Sigmoid colon (tissue), 7 donors: ENCODE results near the gene ZNF407. TPM values are rescaled to one million over a fixed set of nuclear protein-coding genes. Genes with fewer than 3 reads are reported as not detected.

Source experiments
- DNase-seq: peaks from one replicate; pipeline ENCODE4 v3.0.0-alpha.2; 2019
- H3K27ac ChIP-seq, 4 donors: fragments of 200-600 bp; sonication (generic); one replicate each; pipeline ENCODE4 v1.5.1; 2016 to 2019; ENCODE audit warnings: mild to moderate bottlenecking in 1 of 4
- H3K27me3 ChIP-seq, 3 donors: fragments of 200-600 bp; sonication (generic); one replicate each; pipeline ENCODE4 v1.5.1; 2019; ENCODE audit warnings: mild to moderate bottlenecking in 1 of 3
- H3K36me3 ChIP-seq, 4 donors: fragments of 200-600 bp; sonication (generic); one replicate each; pipeline ENCODE4 v1.5.1; 2016 to 2019
- H3K4me1 ChIP-seq, 4 donors: fragments of 200-600 bp; sonication (generic); one replicate each; pipeline ENCODE4 v1.5.1; 2017 to 2019
- H3K4me3 ChIP-seq, 4 donors: fragments of 200-600 bp; sonication (generic); one replicate each; pipeline ENCODE4 v1.5.1; 2017 to 2019; ENCODE audit warnings: mild to moderate bottlenecking in 2 of 4, moderate library complexity in 1 of 4
- H3K9me3 ChIP-seq, 4 donors: fragments of 200-600 bp in 3 of 4; sonication (generic) in 3 of 4; one replicate each; pipeline versions ENCODE4 v1.5.1 to v1.6.1; 2013 to 2019
- CTCF ChIP-seq, 4 experiments: fragments of 450-650 bp in 3 of 4; fragments of 200-600 bp in 1 of 4; IDR thresholded peaks; one replicate each; pipeline ENCODE4 v1.5.1; 2016 to 2019; ENCODE audit warnings: antibody characterized with exemption in 4 of 4, mild to moderate bottlenecking in 3 of 4, moderate library complexity in 2 of 4
- EP300 ChIP-seq, 4 donors: sonication (generic); formaldehyde crosslinking; IDR thresholded peaks; one replicate each; pipeline ENCODE4 v1.6.1; 2017; ENCODE audit warnings: antibody characterized with exemption in 4 of 4
- POLR2A ChIP-seq, 2 donors: fragments of 450-650 bp; IDR thresholded peaks; one replicate each; pipeline ENCODE4 v1.6.1; 2016; ENCODE audit warnings: antibody characterized with exemption in 2 of 2, mild to moderate bottlenecking in 2 of 2, moderate library complexity in 2 of 2
- POLR2AphosphoS5 ChIP-seq, 4 donors: sonication (generic); formaldehyde crosslinking; IDR thresholded peaks; one replicate each; pipeline ENCODE4 v1.6.1; 2017; ENCODE audit warnings: antibody characterized with exemption in 4 of 4
- WGBS, 2 donors: extraction: QIAGEN DNeasy Blood & Tissue Kit; methylation state at CpG; one replicate each; pipeline ENCODE4 v1.1.7; 2013; 5-methylcytosine and 5-hydroxymethylcytosine counted together
- intact Hi-C: fragments of 100-400 bp; cut with DNase I; formaldehyde crosslinking; loops from one replicate; pipeline ENCODE4 v1.15.1; 2023
- polyA plus RNA-seq, 3 donors: library from polyadenylated mRNA; stranded (reverse); fragments of 200-250 nt; gene quantifications; one replicate each; pipeline ENCODE4 v1.2.3, GENCODE V29; 2013
- total RNA-seq, 4 donors: library from RNA; depleted of rRNA; stranded (reverse); fragments of >200 nt; gene quantifications; one replicate each; pipeline ENCODE4 v1.1.0, GENCODE V29; 2016
- donor health status: healthy with polysubstance abuse.
- donor health status: Bipolar disorder and iron deficiency.
- donor health status: healthy.

Gene ZNF407
- total and polyA plus RNA-seq, 7 donors = 1.4 to 19.8 (median 16.3) TPM

DNA sequence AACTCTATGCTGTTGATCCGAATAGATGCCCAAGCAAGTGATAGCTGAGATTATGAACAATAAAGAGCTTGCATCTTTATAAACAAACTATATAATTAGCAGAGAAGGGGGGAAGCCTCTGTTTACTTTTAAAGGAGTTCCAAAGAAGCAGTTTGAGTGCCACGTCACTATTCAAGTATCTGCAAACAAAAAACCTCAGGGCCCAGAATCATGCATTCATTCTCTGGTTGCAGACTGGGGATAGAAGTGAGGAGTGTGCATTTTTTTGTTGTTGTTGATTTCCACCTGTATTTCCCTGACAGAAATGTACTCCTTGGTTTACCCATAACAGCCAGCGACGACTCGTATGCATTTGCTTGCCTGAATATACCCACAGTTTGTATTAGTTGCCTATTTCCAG is 347.0 kb downstream of the ZNF407 start:
- Histone ChIP-seq H3K36me3 (no peaks in the 10 kb centered on the region), H3K27me3 (no peaks in the 10 kb centered on the region), H3K27ac (no peak overlapping the region), H3K4me1 (peaks cover 0 to 11% (median 0%) of the 10 kb centered on the region in 4 donors), H3K9me3 (no peaks in the 10 kb centered on the region), H3K4me3 (no peak overlapping the region)
- intact Hi-C loops = no loop called here
- DNase-seq = no peak
- WGBS, 2 donors = 73 to 80% methylated on average over 5 of the region's 5 CpGs
- no peak for TF ChIP-seq POLR2A (IDR thresholded peaks at IDR 0.05)
- TF ChIP-seq CTCF (IDR thresholded peaks at IDR 0.05) = no peak
- no peak for TF ChIP-seq EP300 (IDR thresholded peaks at IDR 0.05)
- no peak for TF ChIP-seq POLR2AphosphoS5 (IDR thresholded peaks at IDR 0.05)

- WGBS, 2 donors = 89 to 91% methylated on average over 7 of the region's 7 CpGs
- no peak for DNase-seq
- Histone ChIP-seq H3K4me1 (peaks cover 0 to 22% (median 6%) of the 10 kb centered on the region in 4 donors), H3K36me3 (no peaks in the 10 kb centered on the region), H3K27me3 (no peaks in the 10 kb centered on the region), H3K4me3 (no peak overlapping the region), H3K27ac (no peak overlapping the region), H3K9me3 (no peaks in the 10 kb centered on the region)
- TF ChIP-seq POLR2A (IDR thresholded peaks at IDR 0.05) (no peak), POLR2AphosphoS5 (IDR thresholded peaks at IDR 0.05) (no peak), CTCF (IDR thresholded peaks at IDR 0.05) (no peak), EP300 (IDR thresholded peaks at IDR 0.05) (no peak)
- intact Hi-C loops = no loop called here
Observed at GRCh38 chr18:74945774-74946545, 348.3 kb downstream of the ZNF407 start.

DNA sequence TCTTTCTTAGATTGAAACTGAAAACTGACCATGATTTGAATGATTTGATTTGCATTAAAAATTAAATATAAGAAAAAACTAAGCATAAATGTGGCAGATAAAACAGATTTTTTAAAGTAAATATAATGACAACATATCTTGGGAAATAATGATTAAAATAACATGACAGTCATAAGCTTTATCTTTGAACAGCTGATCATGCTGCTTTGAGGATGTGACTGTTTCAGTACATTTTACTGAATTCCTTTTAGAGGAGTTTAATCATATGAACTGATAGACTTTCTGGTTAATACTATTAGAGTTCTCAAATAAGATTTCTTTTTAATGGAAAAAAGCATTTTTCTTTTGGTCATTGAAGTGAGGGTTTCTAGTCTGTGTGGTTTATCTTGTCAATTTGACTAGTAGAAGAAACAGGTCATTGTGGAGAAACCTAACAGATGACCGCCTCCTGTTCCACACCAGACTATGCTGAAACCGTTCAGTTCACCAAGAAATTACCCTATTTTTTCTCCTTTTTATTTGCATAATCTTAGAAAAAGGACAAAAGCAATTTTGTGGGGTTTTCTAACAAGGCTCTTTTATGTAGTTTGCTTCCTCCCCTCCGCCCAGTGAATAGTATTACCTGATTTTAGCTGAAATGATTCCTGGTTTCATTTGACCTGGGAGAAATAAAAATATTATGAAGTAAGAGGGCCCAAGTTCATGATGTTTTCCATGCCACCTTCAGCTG is 349.1 kb downstream of the ZNF407 start:
- peaks cover 0 to 30% (median 9%) of the 10 kb centered on the region in 4 donors for H3K4me1 ChIP-seq
- no peaks in the 10 kb centered on the region for H3K9me3 ChIP-seq
- no peaks in the 10 kb centered on the region for H3K36me3 ChIP-seq
- H3K4me3 ChIP-seq = no peak overlapping the region
- H3K27me3 ChIP-seq = no peaks in the 10 kb centered on the region
- no peak for DNase-seq
- no peak overlapping the region for H3K27ac ChIP-seq
- TF ChIP-seq EP300 (IDR thresholded peaks at IDR 0.05) = no peak
- no peak for TF ChIP-seq CTCF (IDR thresholded peaks at IDR 0.05)
- no peak for TF ChIP-seq POLR2AphosphoS5 (IDR thresholded peaks at IDR 0.05)
- TF ChIP-seq POLR2A (IDR thresholded peaks at IDR 0.05) = no peak
- 87 to 89% methylated on average over 3 of the region's 3 CpGs for WGBS, 2 donors
- intact Hi-C loops = no loop called here

GRCh38 chr18:74947417-74947816 is 349.7 kb downstream of the ZNF407 start:
- 93 to 96% methylated on average over 10 of the region's 10 CpGs for WGBS, 2 donors
- Histone ChIP-seq H3K27ac (no peak overlapping the region), H3K27me3 (no peaks in the 10 kb centered on the region), H3K36me3 (no peaks in the 10 kb centered on the region), H3K4me1 (peaks cover 0 to 32% (median 9%) of the 10 kb centered on the region in 4 donors), H3K4me3 (no peak overlapping the region), H3K9me3 (no peaks in the 10 kb centered on the region)
- DNase-seq = no peak
- no peak for TF ChIP-seq CTCF (IDR thresholded peaks at IDR 0.05)
- TF ChIP-seq EP300 (IDR thresholded peaks at IDR 0.05) = no peak
- TF ChIP-seq POLR2AphosphoS5 (IDR thresholded peaks at IDR 0.05) = no peak
- TF ChIP-seq POLR2A (IDR thresholded peaks at IDR 0.05) = no peak
- intact Hi-C loops = no loop called here
